Activated T-cell treated with anti-CD3 and anti-CD28 coated beads, Interleukin-2, amount 50 U/mL, for 72 hours (primary cell): ENCODE results near the gene FAM168A. TPM values are rescaled to one million over a fixed set of nuclear protein-coding genes. Genes with fewer than 3 reads are reported as not detected.

Source experiments
- ATAC-seq, 2 donors: fragments of 150-1000 bp; cut with Tn5 transposase; replicated peaks in 1 of 2; 2 replicates each; pipeline ENCODE4 v1.10.0; 2021; ENCODE audit warnings: moderate library complexity in 2 of 2, mild to moderate bottlenecking in 1 of 2
- DNase-seq, 2 donors: peaks; one replicate each; pipeline ENCODE4 v3.0.0; 2021 to 2022; ENCODE audit warnings: mixed read lengths in 1 of 2
- H3K27ac Mint-ChIP-seq: one replicate; pipeline ENCODE4 v1.8.0; 2022; ENCODE audit warnings: mild to moderate bottlenecking, moderate library complexity, mixed read lengths
- H3K27me3 Mint-ChIP-seq: one replicate; pipeline ENCODE4 v1.8.0; 2022; ENCODE audit warnings: low read depth, mixed read lengths
- H3K36me3 Mint-ChIP-seq, 2 donors: one replicate each; pipeline ENCODE4 v1.8.0; 2022; ENCODE audit warnings: mixed read lengths in 2 of 2, mild to moderate bottlenecking in 1 of 2; ENCODE audit not compliant: insufficient read depth in 2 of 2
- H3K4me1 Mint-ChIP-seq: one replicate; pipeline ENCODE4 v1.8.0; 2022; ENCODE audit warnings: low read depth, mixed read lengths
- H3K4me3 Mint-ChIP-seq, 2 donors: one replicate each; pipeline ENCODE4 v1.8.0; 2022; ENCODE audit warnings: mild to moderate bottlenecking in 2 of 2, mixed read lengths in 2 of 2, moderate library complexity in 2 of 2
- H3K9me3 Mint-ChIP-seq, 2 donors: one replicate each; pipeline ENCODE4 v1.8.0; 2022; ENCODE audit warnings: mixed read lengths in 2 of 2
- total RNA-seq, 2 donors: library from RNA; stranded (reverse); gene quantifications; one replicate each; pipeline ENCODE4 v1.2.3, GENCODE V29; 2022

The FAM168A gene
- total RNA-seq, 2 donors from 2014 or later, result 21.5 to 23.5 TPM

DNA sequence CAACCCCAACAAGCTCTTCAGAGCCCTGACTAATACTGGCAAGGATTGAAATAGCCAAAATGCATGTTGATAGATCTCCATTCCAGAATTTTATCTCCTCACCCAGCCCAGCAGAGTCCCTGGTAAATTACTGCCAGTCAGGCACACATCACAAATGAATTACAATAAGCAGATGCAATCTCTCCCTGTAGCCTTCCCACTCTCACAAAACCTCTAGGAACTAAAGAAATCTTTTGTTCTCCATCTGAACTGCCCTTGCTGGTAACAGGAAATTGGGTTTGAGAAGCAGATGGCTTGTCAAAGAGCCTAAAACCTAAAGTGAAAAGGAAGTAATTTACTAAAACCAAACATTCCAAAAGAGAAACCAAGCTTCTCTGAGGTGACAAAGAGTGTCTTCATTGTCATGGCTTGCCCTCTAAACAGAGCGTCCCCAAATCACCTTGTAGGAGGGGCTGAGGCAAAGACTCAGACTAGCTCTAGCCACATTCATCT, 59.5 kb downstream of the FAM168A start:
- Mint-ChIP-seq H3K4me1 (peaks cover 30% of the 10 kb centered on the region), H3K36me3 (no peaks in the 10 kb centered on the region), H3K4me3 (peak overlapping the region; percentile 21 to 44), H3K27me3 (no peaks in the 10 kb centered on the region), H3K9me3 (peaks cover 0 to 3% of the 10 kb centered on the region in 2 donors), H3K27ac (peak overlapping the region; percentile 73)
- DNase-seq, result peak; percentile 13
- ATAC-seq, result peak; percentile 96

GRCh38 chr11:73537969-73538368, 59.9 kb downstream of the FAM168A start:
- H3K27me3 Mint-ChIP-seq, result no peaks in the 10 kb centered on the region
- peaks cover 30% of the 10 kb centered on the region for H3K4me1 Mint-ChIP-seq
- peak overlapping the region; percentile 21 to 44 for H3K4me3 Mint-ChIP-seq
- ATAC-seq (no peak), DNase-seq (no peak)
- no peaks in the 10 kb centered on the region for H3K36me3 Mint-ChIP-seq
- H3K27ac Mint-ChIP-seq, result peak overlapping the region; percentile 73
- H3K9me3 Mint-ChIP-seq, result peaks cover 0 to 3% of the 10 kb centered on the region in 2 donors

DNA sequence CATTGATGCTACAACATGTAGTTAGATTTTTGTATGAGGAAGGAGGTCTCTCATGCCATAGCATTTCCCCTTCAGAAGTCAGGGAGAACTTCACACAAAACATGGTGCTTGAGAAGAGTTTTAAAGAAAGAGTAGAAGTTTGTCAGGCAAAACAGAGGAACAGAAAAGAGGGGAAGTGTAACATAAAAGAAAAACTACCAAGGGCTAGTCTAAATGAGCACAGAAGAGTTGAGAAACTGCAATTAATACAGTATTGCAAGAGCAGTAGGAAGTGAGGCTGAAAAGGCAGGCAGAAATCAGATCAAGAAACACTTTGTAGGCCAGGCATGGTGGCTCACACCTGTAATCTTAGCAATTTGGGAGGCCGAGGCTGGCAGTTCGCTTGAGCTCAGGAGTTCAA, 61.0 kb downstream of the FAM168A start:
- no peak for ATAC-seq

DNA sequence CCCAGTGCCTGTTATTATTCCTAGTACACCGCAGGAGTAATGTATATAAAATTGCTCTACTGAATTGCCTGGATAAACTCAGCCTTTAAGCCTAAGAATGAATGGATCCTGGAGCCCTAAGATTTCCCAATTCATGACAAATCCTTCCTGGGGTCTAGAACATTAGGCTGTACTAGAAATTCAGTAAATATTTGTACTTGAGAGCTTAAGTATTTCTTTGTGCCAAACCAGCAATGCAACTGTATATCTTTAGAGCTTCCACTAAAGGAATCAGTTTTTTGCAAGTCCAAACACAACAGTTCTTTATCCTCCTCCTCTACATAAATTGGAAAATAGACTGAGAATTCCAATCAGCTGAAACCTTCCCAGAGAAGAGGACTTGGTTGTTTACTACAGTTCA, 65.6 kb downstream of the FAM168A start:
- DNase-seq (no peak), ATAC-seq (no peak)
- Mint-ChIP-seq H3K27me3 (no peaks in the 10 kb centered on the region), H3K4me1 (peaks cover 32% of the 10 kb centered on the region), H3K9me3 (peaks cover 0 to 3% of the 10 kb centered on the region in 2 donors), H3K36me3 (no peaks in the 10 kb centered on the region), H3K27ac (no peak overlapping the region), H3K4me3 (no peak overlapping the region)

More for the DNA sequence above, 61.0 kb downstream of the FAM168A start:
- no peaks in the 10 kb centered on the region for H3K36me3 Mint-ChIP-seq
- peaks cover 25% of the 10 kb centered on the region for H3K4me1 Mint-ChIP-seq
- no peak overlapping the region for H3K4me3 Mint-ChIP-seq
- H3K27me3 Mint-ChIP-seq, result no peaks in the 10 kb centered on the region
- DNase-seq, result no peak
- peaks cover 0 to 3% of the 10 kb centered on the region in 2 donors for H3K9me3 Mint-ChIP-seq
- no peak overlapping the region for H3K27ac Mint-ChIP-seq

GRCh38 chr11:73531386-73531785, 66.5 kb downstream of the FAM168A start:
- Mint-ChIP-seq H3K4me3 (no peak overlapping the region), H3K27ac (no peak overlapping the region), H3K4me1 (peaks cover 41% of the 10 kb centered on the region), H3K36me3 (no peaks in the 10 kb centered on the region), H3K9me3 (no peaks in the 10 kb centered on the region), H3K27me3 (no peaks in the 10 kb centered on the region)
- DNase-seq, result no peak
- peak; percentile 40 to 41 for ATAC-seq

GRCh38 chr11:73530109-73530508, 67.8 kb downstream of the FAM168A start:
- Mint-ChIP-seq H3K9me3 (no peaks in the 10 kb centered on the region), H3K36me3 (no peaks in the 10 kb centered on the region), H3K27me3 (no peaks in the 10 kb centered on the region), H3K27ac (no peak overlapping the region), H3K4me1 (peaks cover 41% of the 10 kb centered on the region), H3K4me3 (no peak overlapping the region)
- ATAC-seq, result no peak
- DNase-seq, result no peak

DNA sequence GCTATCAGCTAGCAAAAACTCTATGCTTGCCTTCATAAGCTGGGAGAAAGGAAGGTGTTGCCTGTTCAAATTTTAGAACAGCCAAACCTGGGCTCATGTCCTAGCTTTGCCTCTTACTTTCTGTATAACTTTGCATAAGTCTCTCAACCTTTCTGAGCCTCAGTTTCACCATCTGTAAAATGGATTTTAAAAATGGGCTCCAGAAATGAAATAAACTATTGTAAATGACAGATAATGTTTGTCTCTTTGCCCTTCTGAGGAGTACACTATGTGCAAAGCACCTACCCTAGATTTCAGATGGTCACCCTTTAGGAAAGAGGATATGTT, 68.7 kb downstream of the FAM168A start:
- Mint-ChIP-seq H3K9me3 (no peaks in the 10 kb centered on the region), H3K36me3 (no peaks in the 10 kb centered on the region), H3K4me3 (no peak overlapping the region), H3K4me1 (peaks cover 41% of the 10 kb centered on the region), H3K27me3 (no peaks in the 10 kb centered on the region), H3K27ac (no peak overlapping the region)
- ATAC-seq, result no peak
- DNase-seq, result no peak

DNA sequence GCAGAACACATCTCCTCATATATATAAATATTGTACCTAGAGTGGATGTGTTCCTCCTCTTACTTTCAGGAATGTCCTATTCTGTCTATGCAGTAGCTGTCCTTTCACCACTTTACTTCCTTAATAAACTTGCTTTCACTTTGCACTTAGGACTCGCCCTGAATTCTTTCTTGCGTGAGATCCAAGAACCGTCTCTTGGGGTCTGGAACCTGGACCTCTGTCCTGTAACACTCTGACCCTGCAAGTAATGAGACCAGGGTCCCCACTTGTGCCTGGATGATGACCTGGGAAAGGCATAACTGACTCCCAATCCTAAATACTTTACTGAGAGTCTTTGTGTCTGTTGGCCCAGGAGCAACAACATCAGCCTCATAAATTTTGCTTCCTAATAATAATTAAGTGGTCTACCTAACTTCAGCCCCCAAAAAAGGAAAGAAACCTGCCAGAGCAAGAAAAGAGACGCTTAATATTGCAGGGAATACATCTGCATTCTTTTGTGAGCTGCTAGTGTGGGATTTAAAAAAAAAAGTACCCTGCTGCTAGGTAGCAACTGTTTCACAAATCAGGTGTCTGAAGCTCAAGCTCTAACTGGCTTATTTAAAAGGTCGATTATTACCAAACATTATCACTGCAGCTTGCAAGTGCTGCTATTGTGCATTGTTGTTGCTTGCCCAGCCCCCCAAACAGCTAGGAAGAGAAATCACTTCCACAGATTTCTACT, 69.3 kb downstream of the FAM168A start:
- Mint-ChIP-seq H3K36me3 (peaks cover 0 to 2% of the 10 kb centered on the region in 2 donors), H3K27me3 (no peaks in the 10 kb centered on the region), H3K27ac (no peak overlapping the region), H3K9me3 (no peaks in the 10 kb centered on the region), H3K4me1 (peaks cover 41% of the 10 kb centered on the region), H3K4me3 (peak overlapping the region in 1 of 2 donors; percentile 35)
- ATAC-seq, result no peak
- DNase-seq, result no peak

GRCh38 chr11:73528013-73528412, 69.9 kb downstream of the FAM168A start:
- Mint-ChIP-seq H3K27ac (no peak overlapping the region), H3K9me3 (no peaks in the 10 kb centered on the region), H3K36me3 (peaks cover 0 to 4% of the 10 kb centered on the region in 2 donors), H3K4me3 (no peak overlapping the region), H3K4me1 (peaks cover 41% of the 10 kb centered on the region), H3K27me3 (no peaks in the 10 kb centered on the region)
- ATAC-seq (no peak), DNase-seq (no peak)

DNA sequence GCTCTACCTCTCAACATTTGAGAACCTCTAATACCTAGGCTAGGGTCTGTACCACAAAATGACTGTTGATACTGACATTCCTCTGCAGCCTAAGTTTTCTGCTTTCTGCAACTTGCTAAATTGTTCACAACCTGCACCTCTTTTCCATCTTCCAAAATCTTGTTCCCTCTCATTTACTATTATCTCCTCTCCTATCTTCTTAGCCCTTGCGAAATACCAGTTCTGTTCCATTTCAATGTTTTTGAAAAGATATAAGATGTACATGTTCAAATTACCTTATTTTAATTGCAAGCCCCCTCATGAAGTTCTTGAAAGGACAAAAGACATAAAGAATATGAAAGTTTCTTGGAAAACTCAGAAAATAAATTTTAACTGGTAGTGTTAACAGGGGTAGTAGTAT, 72.3 kb downstream of the FAM168A start:
- H3K27ac Mint-ChIP-seq, result peak overlapping the region; percentile 13
- H3K9me3 Mint-ChIP-seq, result no peaks in the 10 kb centered on the region
- peaks cover 0 to 7% of the 10 kb centered on the region in 2 donors for H3K36me3 Mint-ChIP-seq
- ATAC-seq (no peak), DNase-seq (no peak)
- no peaks in the 10 kb centered on the region for H3K27me3 Mint-ChIP-seq
- H3K4me1 Mint-ChIP-seq, result peaks cover 49% of the 10 kb centered on the region
- H3K4me3 Mint-ChIP-seq, result no peak overlapping the region

DNA sequence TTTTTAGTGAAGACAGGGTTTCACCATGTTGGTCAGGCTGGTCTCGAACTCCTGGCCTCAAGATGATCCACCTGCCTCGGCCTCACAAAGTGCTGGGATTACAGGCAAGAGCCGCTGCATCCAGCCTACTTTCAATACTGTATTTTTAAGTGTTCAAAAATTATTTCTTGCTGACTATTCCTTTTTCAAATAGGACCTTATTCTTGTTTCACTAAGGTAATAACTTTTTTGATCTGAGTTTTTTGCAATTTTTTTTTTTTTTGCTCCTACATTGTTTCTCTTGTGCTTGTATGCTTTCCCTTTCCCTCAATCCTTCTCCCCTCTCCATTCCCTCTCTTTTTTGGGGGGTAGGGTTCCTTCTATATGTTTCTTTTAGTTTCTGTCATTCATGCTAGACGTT, 73.1 kb downstream of the FAM168A start:
- H3K4me1 Mint-ChIP-seq, result peaks cover 51% of the 10 kb centered on the region
- DNase-seq (no peak), ATAC-seq (no peak)
- no peak overlapping the region for H3K4me3 Mint-ChIP-seq
- peaks cover 0 to 7% of the 10 kb centered on the region in 2 donors for H3K36me3 Mint-ChIP-seq
- no peaks in the 10 kb centered on the region for H3K9me3 Mint-ChIP-seq
- no peaks in the 10 kb centered on the region for H3K27me3 Mint-ChIP-seq
- H3K27ac Mint-ChIP-seq, result no peak overlapping the region

DNA sequence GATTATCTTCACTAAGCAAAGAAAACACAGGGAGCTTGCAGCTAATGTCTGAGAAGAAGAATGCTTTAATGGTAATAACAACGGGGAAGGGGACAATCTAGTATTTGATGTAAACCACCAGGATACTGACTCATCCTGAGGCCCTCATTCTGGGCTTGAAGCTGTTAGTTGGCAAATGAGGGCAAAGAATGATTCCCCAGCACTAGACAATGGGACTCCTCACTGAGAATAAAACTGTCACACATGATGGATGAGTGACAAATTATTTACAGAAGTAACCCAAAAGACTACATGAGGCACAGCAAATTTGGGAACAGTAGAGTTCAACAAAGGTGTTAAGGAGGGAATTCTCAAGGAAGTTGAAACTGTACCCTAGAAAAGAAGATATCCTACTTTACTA, 76.3 kb downstream of the FAM168A start:
- peak overlapping the region; percentile 38 to 52 for H3K4me3 Mint-ChIP-seq
- H3K9me3 Mint-ChIP-seq, result no peaks in the 10 kb centered on the region
- peak overlapping the region; percentile 97 for H3K27ac Mint-ChIP-seq
- H3K27me3 Mint-ChIP-seq, result no peaks in the 10 kb centered on the region
- DNase-seq, result peak; percentile 15 to 36
- H3K36me3 Mint-ChIP-seq, result peaks cover 0 to 7% of the 10 kb centered on the region in 2 donors
- peaks cover 29% of the 10 kb centered on the region for H3K4me1 Mint-ChIP-seq
- peak; percentile 90 to 95 for ATAC-seq

DNA sequence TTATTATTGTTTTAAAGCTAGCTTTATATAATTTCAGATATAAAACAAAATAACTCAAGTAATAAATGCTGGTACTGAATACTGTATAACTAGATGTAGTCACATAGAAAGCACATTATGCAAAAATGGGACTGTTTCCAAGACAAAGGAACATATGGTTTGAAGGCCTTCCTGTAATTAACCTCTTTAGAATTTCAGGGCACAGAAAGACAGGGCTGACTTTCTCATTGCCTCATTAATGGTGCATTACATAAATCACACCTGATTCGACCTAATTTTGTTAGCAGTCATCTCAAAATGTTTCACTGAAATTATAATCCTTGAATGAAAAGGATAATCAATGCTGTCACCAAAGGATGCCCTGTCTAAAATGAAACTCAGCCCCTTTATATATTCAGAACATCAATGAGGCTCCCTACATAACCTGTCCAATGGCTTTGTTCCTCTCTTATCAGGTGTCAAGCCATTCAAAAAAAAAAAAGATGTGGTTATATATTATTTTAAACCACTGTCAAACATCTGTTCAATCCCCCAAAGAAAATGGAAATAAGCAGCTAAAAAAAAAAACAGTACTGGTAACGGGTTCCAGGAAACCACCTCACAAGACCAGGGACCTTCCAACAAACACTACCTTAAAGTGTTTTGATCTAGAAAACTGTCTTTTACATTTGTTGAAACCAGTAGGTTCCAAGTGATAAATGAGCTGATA, 77.4 kb downstream of the FAM168A start:
- Mint-ChIP-seq H3K36me3 (peaks cover 0 to 7% of the 10 kb centered on the region in 2 donors), H3K27me3 (no peaks in the 10 kb centered on the region), H3K27ac (peak overlapping the region; percentile 97), H3K4me1 (peaks cover 26% of the 10 kb centered on the region), H3K4me3 (peak overlapping the region; percentile 38 to 52), H3K9me3 (no peaks in the 10 kb centered on the region)
- peak; percentile 39 to 44 for ATAC-seq
- DNase-seq, result no peak
